Effector memory CD8-positive, alpha-beta T cell (primary cell): ENCODE measurements around the gene ZRANB1.

ENCODE experiments used
- ATAC-seq: fragments of 150-1000 bp; cut with Tn5 transposase; replicated peaks from 2 replicates; pipeline ENCODE4 v1.10.0; 2021; ENCODE audit warnings: mild to moderate bottlenecking, moderate library complexity
- DNase-seq, 3 experiments: peaks; one replicate each; pipeline ENCODE4 v3.0.0; 2021
- H3K27ac Mint-ChIP-seq, 2 donors: one replicate each; pipeline ENCODE4 v1.8.0; 2022; ENCODE audit warnings: mild to moderate bottlenecking in 2 of 2, mixed read lengths in 2 of 2, moderate library complexity in 2 of 2
- H3K27me3 Mint-ChIP-seq, 2 donors: one replicate each; pipeline ENCODE4 v1.8.0; 2022; ENCODE audit warnings: mixed read lengths in 2 of 2
- H3K36me3 Mint-ChIP-seq: one replicate; pipeline ENCODE4 v1.8.0; 2022; ENCODE audit warnings: mild to moderate bottlenecking, moderate library complexity, mixed read lengths; ENCODE audit not compliant: insufficient read depth
- H3K4me1 Mint-ChIP-seq, 2 donors: one replicate each; pipeline ENCODE4 v1.8.0; 2022; ENCODE audit warnings: low read depth in 2 of 2, mixed read lengths in 2 of 2
- H3K4me3 Mint-ChIP-seq, 2 donors: one replicate each; pipeline ENCODE4 v1.8.0; 2022; ENCODE audit warnings: mild to moderate bottlenecking in 2 of 2, mixed read lengths in 2 of 2, moderate library complexity in 2 of 2
- H3K9me3 Mint-ChIP-seq, 2 donors: one replicate each; pipeline ENCODE4 v1.8.0; 2022; ENCODE audit warnings: mixed read lengths in 2 of 2

ZRANB1 gene

GRCh38 chr10:124936813-124937212, 5.1 kb upstream of the ZRANB1 start:
- H3K27ac Mint-ChIP-seq, result no peak overlapping the region
- peaks cover 0 to 1% of the 10 kb centered on the region in 2 donors for H3K9me3 Mint-ChIP-seq
- DNase-seq, result no peak
- ATAC-seq, result no peak
- peaks cover 4% of the 10 kb centered on the region for H3K36me3 Mint-ChIP-seq
- no peak overlapping the region for H3K4me3 Mint-ChIP-seq
- no peaks in the 10 kb centered on the region for H3K27me3 Mint-ChIP-seq
- H3K4me1 Mint-ChIP-seq, result peaks cover 24 to 51% of the 10 kb centered on the region in 2 donors

DNA sequence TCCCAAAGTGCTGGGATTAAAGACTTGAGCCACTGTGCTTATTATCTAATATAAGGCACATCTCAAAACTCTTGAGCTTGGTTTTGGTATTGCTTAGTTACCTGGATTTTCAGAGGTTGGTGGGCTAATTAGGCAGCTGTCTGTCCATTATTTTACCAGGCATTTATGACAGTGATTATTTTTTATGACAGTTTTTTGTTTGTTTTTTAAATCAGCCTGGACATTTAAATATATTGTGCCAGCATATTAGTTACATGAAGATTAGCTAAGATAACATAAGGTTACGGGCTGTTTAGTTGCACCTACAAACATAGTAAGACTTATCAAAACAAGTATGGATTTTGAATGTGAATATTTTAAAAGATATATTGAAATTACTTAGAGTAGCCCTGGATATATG, 2.6 kb upstream of the ZRANB1 start:
- H3K4me3 Mint-ChIP-seq, result no peak overlapping the region
- peaks cover 35 to 60% of the 10 kb centered on the region in 2 donors for H3K4me1 Mint-ChIP-seq
- H3K27me3 Mint-ChIP-seq, result no peaks in the 10 kb centered on the region
- no peak overlapping the region for H3K27ac Mint-ChIP-seq
- no peaks in the 10 kb centered on the region for H3K9me3 Mint-ChIP-seq
- peaks cover 13% of the 10 kb centered on the region for H3K36me3 Mint-ChIP-seq
- ATAC-seq (no peak), DNase-seq (no peak)

DNA sequence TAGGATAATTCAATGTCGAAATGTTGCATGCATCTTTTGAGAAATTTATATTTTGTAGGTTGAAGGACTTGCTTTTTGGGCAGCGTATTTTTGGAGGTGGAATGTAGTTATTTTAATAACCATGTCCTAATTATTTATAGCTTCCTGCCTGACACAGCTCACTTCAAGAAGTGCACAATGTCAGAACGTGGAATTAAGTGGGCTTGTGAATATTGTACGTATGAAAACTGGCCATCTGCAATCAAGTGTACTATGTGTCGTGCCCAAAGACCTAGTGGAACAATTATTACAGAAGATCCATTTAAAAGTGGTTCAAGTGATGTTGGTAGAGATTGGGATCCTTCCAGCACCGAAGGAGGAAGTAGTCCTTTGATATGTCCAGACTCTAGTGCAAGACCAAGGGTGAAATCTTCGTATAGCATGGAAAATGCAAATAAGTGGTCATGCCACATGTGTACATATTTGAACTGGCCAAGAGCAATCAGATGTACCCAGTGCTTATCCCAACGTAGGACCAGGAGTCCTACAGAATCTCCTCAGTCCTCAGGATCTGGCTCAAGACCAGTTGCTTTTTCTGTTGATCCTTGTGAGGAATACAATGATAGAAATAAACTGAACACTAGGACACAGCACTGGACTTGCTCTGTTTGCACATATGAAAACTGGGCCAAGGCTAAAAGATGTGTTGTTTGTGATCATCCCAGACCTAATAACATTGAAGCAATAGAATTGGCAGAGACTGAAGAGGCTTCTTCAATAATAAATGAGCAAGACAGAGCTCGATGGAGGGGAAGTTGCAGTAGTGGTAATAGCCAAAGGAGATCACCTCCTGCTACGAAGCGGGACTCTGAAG, 620 bp downstream of the ZRANB1 start:
- Mint-ChIP-seq H3K27ac (peak overlapping the region in 1 of 2 donors; percentile 70), H3K9me3 (no peaks in the 10 kb centered on the region)
- DNase-seq, result no peak

DNA sequence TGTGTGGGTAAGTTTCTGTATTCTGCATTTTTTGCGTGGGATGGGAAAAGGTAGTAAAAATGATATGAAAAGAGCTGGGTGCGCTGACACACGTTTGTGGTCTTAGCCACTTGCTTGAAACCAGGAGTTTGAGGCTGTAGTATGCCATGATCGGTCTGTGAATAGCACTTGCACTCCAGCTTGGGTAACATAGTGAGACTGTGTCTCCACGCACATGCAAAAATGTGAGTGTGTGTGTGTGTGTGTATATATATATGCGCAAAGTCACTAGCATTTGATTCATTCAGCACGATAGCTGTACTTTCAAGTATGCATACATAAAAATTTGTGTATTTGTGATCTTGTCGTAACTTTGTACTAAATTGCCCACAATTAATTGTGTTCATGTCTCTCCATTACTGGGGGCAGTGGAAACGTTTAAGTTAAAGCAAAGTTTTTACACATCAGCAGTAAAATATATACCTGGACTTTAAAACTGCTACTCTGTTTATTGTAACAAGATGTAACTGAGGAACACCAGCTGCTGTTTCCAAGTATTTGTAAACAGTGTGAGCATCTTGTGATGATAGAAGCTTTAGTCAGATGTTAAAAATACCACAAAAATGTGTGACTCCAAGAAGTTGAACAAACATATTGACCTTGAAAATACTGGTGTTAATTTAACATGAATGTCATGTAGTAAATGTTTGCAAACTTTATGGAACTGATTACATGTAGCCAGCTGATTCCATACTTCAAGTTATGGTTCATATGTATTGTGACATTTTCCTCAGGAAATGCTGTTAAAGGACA, 1.6 kb downstream of the ZRANB1 start:
- Mint-ChIP-seq H3K36me3 (peaks cover 21% of the 10 kb centered on the region), H3K27ac (peak overlapping the region; percentile 62 to 70), H3K4me1 (peaks cover 45 to 66% of the 10 kb centered on the region in 2 donors), H3K4me3 (peak overlapping the region; percentile 1 to 7), H3K9me3 (no peaks in the 10 kb centered on the region), H3K27me3 (no peaks in the 10 kb centered on the region)
- DNase-seq, result no peak
- ATAC-seq, result no peak

More for the DNA sequence above, 620 bp downstream of the ZRANB1 start:
- no peak for ATAC-seq
- Mint-ChIP-seq H3K4me1 (peaks cover 40 to 62% of the 10 kb centered on the region in 2 donors), H3K4me3 (peak overlapping the region; percentile 5 to 7), H3K27me3 (no peaks in the 10 kb centered on the region), H3K36me3 (peaks cover 21% of the 10 kb centered on the region)

DNA sequence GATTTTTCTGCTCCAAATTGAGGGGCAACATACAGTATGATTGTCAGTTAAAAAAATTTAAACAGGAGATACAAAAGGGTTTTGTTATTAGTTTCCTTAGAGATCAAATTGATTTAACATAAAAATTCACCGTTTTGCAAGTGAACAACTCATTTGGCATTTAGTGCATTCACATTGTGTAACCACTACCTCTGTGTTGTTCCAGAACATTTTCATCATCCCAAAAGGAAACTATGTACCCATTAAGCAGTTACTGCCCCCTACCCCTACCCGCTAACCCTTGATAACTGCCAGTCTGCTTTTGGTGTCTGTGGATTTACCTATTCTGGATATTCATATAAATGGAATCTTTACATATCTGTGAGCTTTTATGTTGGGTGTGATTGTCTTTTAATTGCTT, 3.1 kb downstream of the ZRANB1 start:
- Mint-ChIP-seq H3K9me3 (no peaks in the 10 kb centered on the region), H3K36me3 (peaks cover 21% of the 10 kb centered on the region), H3K27ac (no peak overlapping the region), H3K27me3 (no peaks in the 10 kb centered on the region), H3K4me1 (peaks cover 45 to 78% of the 10 kb centered on the region in 2 donors), H3K4me3 (no peak overlapping the region)
- DNase-seq (no peak), ATAC-seq (no peak)

- H3K4me1 Mint-ChIP-seq, result peaks cover 40 to 67% of the 10 kb centered on the region in 2 donors
- no peak overlapping the region for H3K27ac Mint-ChIP-seq
These were observed 5.0 kb downstream of the ZRANB1 start for GRCh38 chr10:124946945-124947344.

GRCh38 chr10:124949543-124949942, 7.6 kb downstream of the ZRANB1 start:
- H3K36me3 Mint-ChIP-seq, result peaks cover 15% of the 10 kb centered on the region
- ATAC-seq (no peak), DNase-seq (no peak)
- peaks cover 32 to 51% of the 10 kb centered on the region in 2 donors for H3K4me1 Mint-ChIP-seq
- H3K27me3 Mint-ChIP-seq, result no peaks in the 10 kb centered on the region
- H3K27ac Mint-ChIP-seq, result peak overlapping the region in 1 of 2 donors; percentile 59
- no peaks in the 10 kb centered on the region for H3K9me3 Mint-ChIP-seq
- no peak overlapping the region for H3K4me3 Mint-ChIP-seq

More at GRCh38 chr10:124946945-124947344, 5.0 kb downstream of the ZRANB1 start:
- no peaks in the 10 kb centered on the region for H3K9me3 Mint-ChIP-seq
- H3K36me3 Mint-ChIP-seq, result peaks cover 16% of the 10 kb centered on the region
- no peak overlapping the region for H3K4me3 Mint-ChIP-seq
- H3K27me3 Mint-ChIP-seq, result no peaks in the 10 kb centered on the region
- DNase-seq, result no peak
- peak; percentile 76 for ATAC-seq

DNA sequence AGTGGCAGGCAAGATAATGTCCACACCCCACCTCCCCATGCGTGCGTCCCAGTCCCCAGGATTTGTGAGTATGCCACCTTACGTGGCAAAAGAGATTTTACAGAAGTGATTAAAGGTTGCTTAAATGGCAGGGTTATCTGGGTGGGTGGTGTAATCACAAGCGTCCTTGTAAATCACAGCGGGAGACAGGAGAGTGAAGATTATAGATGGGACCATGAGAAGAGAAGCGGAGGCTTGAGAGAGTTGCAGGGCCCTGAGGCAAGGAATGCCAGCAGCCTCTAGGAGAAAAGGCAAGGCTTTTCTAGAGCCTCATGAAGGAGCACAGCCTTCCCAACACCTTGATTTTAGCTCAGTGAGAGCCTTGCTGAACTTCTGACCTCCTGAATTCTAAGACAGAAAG, 10.2 kb downstream of the ZRANB1 start:
- Mint-ChIP-seq H3K4me1 (peaks cover 18 to 44% of the 10 kb centered on the region in 2 donors), H3K36me3 (peaks cover 7% of the 10 kb centered on the region), H3K9me3 (no peaks in the 10 kb centered on the region), H3K27ac (peak overlapping the region in 1 of 2 donors; percentile 56), H3K4me3 (no peak overlapping the region), H3K27me3 (no peaks in the 10 kb centered on the region)
- ATAC-seq (no peak), DNase-seq (no peak)

DNA sequence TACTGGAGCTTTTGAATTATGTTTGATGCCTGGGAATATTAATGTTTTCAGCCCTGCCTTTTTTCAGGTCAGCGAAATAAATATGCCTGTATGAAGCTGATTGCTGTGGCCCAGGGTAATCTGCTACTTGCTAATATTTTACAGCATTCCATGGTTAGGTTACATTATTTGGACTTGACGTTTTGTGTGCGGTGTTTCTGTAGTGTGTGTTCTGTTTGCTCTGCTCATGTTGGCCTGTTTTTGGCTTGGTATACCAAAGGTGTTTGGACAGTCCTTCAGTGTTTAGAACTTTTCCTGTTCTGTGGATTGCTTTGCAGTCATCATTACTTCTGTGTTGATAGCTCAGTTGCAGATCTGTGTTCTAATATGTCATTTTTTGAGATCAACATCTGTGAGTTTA, 11.5 kb downstream of the ZRANB1 start:
- DNase-seq, result no peak
- H3K4me3 Mint-ChIP-seq, result no peak overlapping the region
- peaks cover 20 to 43% of the 10 kb centered on the region in 2 donors for H3K4me1 Mint-ChIP-seq
- no peak for ATAC-seq
- no peaks in the 10 kb centered on the region for H3K9me3 Mint-ChIP-seq
- H3K27me3 Mint-ChIP-seq, result no peaks in the 10 kb centered on the region
- peaks cover 7% of the 10 kb centered on the region for H3K36me3 Mint-ChIP-seq
- no peak overlapping the region for H3K27ac Mint-ChIP-seq

GRCh38 chr10:124955243-124955642, 13.3 kb downstream of the ZRANB1 start:
- Mint-ChIP-seq H3K27me3 (no peaks in the 10 kb centered on the region), H3K36me3 (peaks cover 7% of the 10 kb centered on the region), H3K27ac (peak overlapping the region in 1 of 2 donors; percentile 11), H3K9me3 (no peaks in the 10 kb centered on the region), H3K4me1 (peaks cover 25 to 44% of the 10 kb centered on the region in 2 donors), H3K4me3 (no peak overlapping the region)
- ATAC-seq (no peak), DNase-seq (no peak)

- Mint-ChIP-seq H3K9me3 (no peaks in the 10 kb centered on the region), H3K27ac (peak overlapping the region in 1 of 2 donors; percentile 11), H3K4me1 (peaks cover 25 to 44% of the 10 kb centered on the region in 2 donors), H3K4me3 (no peak overlapping the region), H3K27me3 (no peaks in the 10 kb centered on the region), H3K36me3 (peaks cover 7% of the 10 kb centered on the region)
- no peak for ATAC-seq
- DNase-seq, result no peak
These were observed 13.9 kb downstream of the ZRANB1 start for GRCh38 chr10:124955868-124956267.

DNA sequence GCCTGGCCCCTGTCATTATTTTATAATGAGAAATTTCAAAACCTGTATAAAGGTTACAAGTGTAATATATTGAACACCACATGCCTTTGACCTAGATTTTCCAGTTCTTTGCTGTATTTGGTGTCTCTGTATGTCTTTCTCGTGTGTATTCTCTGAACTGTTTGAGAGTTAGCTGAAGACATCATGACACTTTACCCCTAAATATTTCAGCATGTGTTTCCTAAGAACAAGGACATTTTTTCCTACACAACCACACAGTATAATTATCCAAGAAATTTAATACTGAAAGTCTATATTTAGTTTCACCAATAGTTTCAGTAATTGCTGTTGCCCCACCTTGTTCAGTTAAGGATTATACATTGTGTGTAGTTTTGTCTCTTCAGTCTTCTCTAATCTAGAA, 14.8 kb downstream of the ZRANB1 start:
- Mint-ChIP-seq H3K36me3 (peaks cover 7% of the 10 kb centered on the region), H3K27me3 (no peaks in the 10 kb centered on the region), H3K9me3 (no peaks in the 10 kb centered on the region), H3K4me3 (no peak overlapping the region), H3K4me1 (peaks cover 27 to 51% of the 10 kb centered on the region in 2 donors), H3K27ac (no peak overlapping the region)
- no peak for ATAC-seq
- no peak for DNase-seq

DNA sequence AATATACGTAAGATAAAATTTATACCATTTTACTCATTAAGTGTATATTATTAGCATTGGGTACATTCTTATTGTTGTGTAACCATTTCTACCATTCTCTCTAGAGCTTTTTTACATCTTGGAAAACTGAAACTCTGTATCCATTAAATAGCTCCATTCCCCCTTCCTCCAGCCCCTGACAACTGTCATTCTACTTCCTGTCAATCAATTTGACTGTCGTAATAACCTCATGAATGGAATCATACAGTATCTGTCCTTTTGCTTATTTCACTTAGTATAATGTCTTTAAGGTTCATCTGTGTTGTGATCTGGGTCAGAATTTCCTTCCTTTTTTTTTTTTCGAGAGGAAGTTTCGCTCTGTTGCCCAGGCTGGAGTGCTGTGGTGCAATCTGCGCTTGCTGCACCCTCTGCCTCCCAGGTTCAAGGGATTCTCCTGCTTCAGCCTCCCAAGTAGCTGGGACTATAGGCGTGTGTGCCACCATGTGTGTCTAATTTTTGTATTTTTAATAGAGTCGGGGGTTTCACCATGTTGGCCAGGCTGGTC, 15.6 kb downstream of the ZRANB1 start:
- Mint-ChIP-seq H3K4me1 (peaks cover 26 to 51% of the 10 kb centered on the region in 2 donors), H3K27me3 (no peaks in the 10 kb centered on the region), H3K4me3 (no peak overlapping the region), H3K9me3 (no peaks in the 10 kb centered on the region), H3K36me3 (peaks cover 7% of the 10 kb centered on the region), H3K27ac (peak overlapping the region in 1 of 2 donors; percentile 67)
- DNase-seq (no peak), ATAC-seq (no peak)
